MCF 10A (cell line): ENCODE data around the gene S100A4. TPM values are rescaled to one million over a fixed set of nuclear protein-coding genes. Genes with fewer than 3 reads are reported as not detected.

Experiments used
- BruUV-seq: library from RNA; stranded (reverse); fragments of 400-500 nt; replicated peaks from 2 replicates; lab custom pipeline; 2021; lab: Mats Ljungman, UMichigan
- CTCF ChIA-PET: fragments of 300-600 bp; sonication (Branson Sonifier 250); formaldehyde crosslinking; extraction: SDS; loops from one replicate; lab custom pipeline; 2021; ENCODE audit warnings: antibody characterized with exemption, inconsistent platforms; lab: Yijun Ruan, JAX
- POLR2A ChIA-PET: fragments of 300-600, 350-650 bp; sonication (Branson Sonifier 250); formaldehyde crosslinking; extraction: SDS; loops from one replicate; lab custom pipeline; 2020; ENCODE audit warnings: antibody characterized with exemption, inconsistent platforms; lab: Yijun Ruan, JAX
- DNase-seq: peaks from one replicate; pipeline ENCODE4 v3.0.0-alpha.2; 2018; ENCODE audit not compliant: unreplicated experiment
- H3K27ac Mint-ChIP-seq: one replicate; pipeline ENCODE4 v1.8.0; 2022; ENCODE audit warnings: mild to moderate bottlenecking, low read depth, mixed read lengths; ENCODE audit not compliant: unreplicated experiment
- H3K27me3 Mint-ChIP-seq: one replicate; pipeline ENCODE4 v1.8.0; 2022; ENCODE audit warnings: mixed read lengths; ENCODE audit not compliant: insufficient read depth, unreplicated experiment
- H3K36me3 Mint-ChIP-seq: one replicate; pipeline ENCODE4 v1.8.0; 2022; ENCODE audit warnings: mild to moderate bottlenecking, moderate library complexity, mixed read lengths; ENCODE audit not compliant: insufficient read depth, unreplicated experiment
- H3K4me1 Mint-ChIP-seq: one replicate; pipeline ENCODE4 v1.8.0; 2022; ENCODE audit warnings: mixed read lengths; ENCODE audit not compliant: insufficient read depth, unreplicated experiment
- H3K4me3 Mint-ChIP-seq: one replicate; pipeline ENCODE4 v1.8.0; 2022; ENCODE audit warnings: mild to moderate bottlenecking, moderate library complexity, mixed read lengths; ENCODE audit not compliant: unreplicated experiment
- H3K9me3 Mint-ChIP-seq: one replicate; pipeline ENCODE4 v1.8.0; 2022; ENCODE audit warnings: mixed read lengths; ENCODE audit not compliant: unreplicated experiment
- intact Hi-C: fragments of 100-400 bp; cut with micrococcal nuclease; formaldehyde crosslinking; loops from 2 replicates; pipeline ENCODE4 v1.14.1; 2022
- total RNA-seq: library from RNA; stranded (reverse); gene quantifications from 2 replicates; pipeline ENCODE4 v1.2.3, GENCODE V29; 2022
- TF ChIP-seq, protein P1 (sequence below): fragments of 200-600 bp; IDR thresholded peaks from one replicate; pipeline ENCODE4 v1.8.0; 2022; ENCODE audit warnings: antibody characterized with exemption, mild to moderate bottlenecking; ENCODE audit not compliant: unreplicated experiment

The S100A4 gene
- total RNA-seq, 1 experiment from 2014 or later, result 60.7 TPM

DNA sequence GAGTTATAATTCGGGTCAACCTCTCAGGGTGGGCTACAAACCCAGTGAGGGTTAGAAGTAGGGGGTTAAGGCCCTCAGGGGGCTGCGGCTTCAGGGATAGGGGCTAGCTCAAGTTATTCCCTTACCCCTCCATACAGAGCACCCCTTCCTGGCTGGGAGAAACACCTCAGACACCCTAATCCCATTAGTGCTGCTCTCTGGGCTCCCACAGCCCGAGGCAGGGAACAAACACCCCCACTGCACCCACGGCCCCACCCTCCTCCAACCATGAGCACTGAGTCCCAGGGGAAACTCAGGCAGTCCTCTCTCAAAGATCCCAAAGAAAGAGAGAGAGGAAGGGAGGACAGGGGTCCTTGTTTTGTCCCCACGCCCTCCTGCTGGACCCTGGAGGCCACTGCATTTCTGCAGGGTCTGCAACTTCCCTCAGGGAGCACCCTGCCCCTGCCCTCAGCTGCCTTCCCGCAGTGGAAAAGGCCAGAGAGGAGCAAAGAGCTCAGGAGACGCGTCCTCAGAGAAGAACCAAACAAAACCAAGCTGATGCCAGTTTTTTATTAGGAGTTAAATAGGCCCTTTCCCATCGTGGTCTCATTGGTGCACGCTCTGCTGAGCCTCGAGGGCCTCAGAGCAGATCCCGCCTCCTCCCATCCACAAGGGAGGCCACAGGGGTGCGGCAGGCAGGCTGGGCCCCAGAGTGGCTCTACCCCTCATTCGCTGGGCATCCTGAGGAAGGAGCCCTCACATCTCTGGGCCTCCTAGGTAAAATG is 1.4 kb upstream of the S100A4 start:
- Mint-ChIP-seq H3K27me3 (no peaks in the 10 kb centered on the region), H3K27ac (peak overlapping the region; percentile 92), H3K4me3 (no peak overlapping the region), H3K9me3 (no peaks in the 10 kb centered on the region), H3K36me3 (peaks cover 19% of the 10 kb centered on the region), H3K4me1 (peaks cover 73% of the 10 kb centered on the region)
- intact Hi-C loops, result no loop called here
- TF ChIP-seq, protein P1, sequence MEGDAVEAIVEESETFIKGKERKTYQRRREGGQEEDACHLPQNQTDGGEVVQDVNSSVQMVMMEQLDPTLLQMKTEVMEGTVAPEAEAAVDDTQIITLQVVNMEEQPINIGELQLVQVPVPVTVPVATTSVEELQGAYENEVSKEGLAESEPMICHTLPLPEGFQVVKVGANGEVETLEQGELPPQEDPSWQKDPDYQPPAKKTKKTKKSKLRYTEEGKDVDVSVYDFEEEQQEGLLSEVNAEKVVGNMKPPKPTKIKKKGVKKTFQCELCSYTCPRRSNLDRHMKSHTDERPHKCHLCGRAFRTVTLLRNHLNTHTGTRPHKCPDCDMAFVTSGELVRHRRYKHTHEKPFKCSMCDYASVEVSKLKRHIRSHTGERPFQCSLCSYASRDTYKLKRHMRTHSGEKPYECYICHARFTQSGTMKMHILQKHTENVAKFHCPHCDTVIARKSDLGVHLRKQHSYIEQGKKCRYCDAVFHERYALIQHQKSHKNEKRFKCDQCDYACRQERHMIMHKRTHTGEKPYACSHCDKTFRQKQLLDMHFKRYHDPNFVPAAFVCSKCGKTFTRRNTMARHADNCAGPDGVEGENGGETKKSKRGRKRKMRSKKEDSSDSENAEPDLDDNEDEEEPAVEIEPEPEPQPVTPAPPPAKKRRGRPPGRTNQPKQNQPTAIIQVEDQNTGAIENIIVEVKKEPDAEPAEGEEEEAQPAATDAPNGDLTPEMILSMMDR, result no peak
- BruUV-seq, result no TSS peak
- ChIA-PET POLR2A (interaction anchor here (1.2 to 36.1 kb wide), 5 partner anchors 8 to 33 kb away, joined by 3 to 2106 read pairs (median 41); partner anchors contain the start of genes S100A2, S100A3, S100A4 and S100A5), CTCF (interaction anchor here (0.6 to 13.1 kb wide), 6 partner anchors 13 to 26 kb away, joined by 3 to 146 read pairs (median 4); partner anchors contain the start of gene S100A6)
- no peak for DNase-seq

DNA sequence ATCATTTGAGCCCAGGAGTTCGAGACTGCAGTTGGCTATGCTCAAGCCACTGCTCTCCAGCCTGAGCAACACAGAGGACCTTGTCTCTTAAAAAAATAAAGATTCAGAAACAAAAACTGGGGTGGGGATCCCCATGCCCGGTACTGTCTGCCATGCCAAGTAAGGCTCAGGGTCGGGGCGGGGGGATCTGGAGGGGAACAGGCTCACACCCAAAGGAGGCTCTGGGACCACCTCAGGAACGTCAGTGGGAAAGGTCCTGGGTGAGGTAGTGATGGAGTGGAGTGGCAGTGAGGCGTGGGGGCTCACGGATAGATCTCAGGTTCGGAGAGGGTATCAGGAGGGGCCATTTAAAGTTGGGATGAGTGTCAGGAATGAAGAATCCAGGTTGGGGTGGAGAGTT is 765 bp upstream of the S100A4 start:
- Mint-ChIP-seq H3K27ac (peak overlapping the region; percentile 92), H3K4me3 (no peak overlapping the region), H3K27me3 (no peaks in the 10 kb centered on the region), H3K36me3 (peaks cover 13% of the 10 kb centered on the region), H3K4me1 (peaks cover 79% of the 10 kb centered on the region), H3K9me3 (no peaks in the 10 kb centered on the region)
- intact Hi-C loops, result no loop called here
- no peak for DNase-seq
- TF ChIP-seq, protein P1, result no peak
- BruUV-seq, result no TSS peak
- ChIA-PET POLR2A (interaction anchor here (1.2 to 36.1 kb wide), 7 partner anchors 8 to 444 kb away, joined by 3 to 2106 read pairs (median 4); partner anchors contain the start of genes ILF2, RPS27, S100A2 and S100A3), CTCF (interaction anchor here (0.6 to 13.1 kb wide), 7 partner anchors 11 to 35 kb away, joined by 3 to 146 read pairs (median 10); partner anchors contain the start of gene S100A6)

DNA sequence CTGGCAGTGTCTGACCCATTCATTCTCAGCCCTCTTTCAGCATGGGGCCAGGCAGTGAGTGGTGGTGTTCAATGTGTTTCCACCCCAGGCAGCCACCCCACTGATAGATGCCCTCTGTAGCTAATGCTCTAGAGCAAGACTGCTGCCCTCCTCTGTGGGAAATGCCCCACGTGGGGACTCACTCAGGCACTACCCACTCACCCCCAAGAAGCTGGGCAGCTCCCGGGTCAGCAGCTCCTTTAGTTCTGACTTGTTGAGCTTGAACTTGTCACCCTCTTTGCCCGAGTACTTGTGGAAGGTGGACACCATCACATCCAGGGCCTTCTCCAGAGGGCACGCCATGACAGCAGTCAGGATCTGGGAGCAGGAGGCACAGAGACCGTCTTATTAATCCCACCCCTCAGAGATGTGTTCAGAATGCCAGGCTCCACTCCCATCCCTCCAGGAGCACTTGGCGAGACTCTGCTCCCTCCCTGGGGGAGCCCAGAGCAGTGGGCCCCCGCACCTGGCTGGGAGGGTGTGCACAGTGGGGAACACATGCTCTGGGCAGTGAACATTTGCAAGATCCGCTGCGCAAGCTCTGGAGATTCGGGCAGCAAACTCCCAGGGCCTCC is 1.0 kb downstream of the S100A4 start:
- ChIA-PET POLR2A (interaction anchor here (0.7 to 36.1 kb wide), 20 partner anchors 8 to 441 kb away, joined by 3 to 2106 read pairs (median 4); partner anchors contain the start of genes CHTOP, CREB3L4, ILF2 and JTB), CTCF (interaction anchor here (0.6 to 13.1 kb wide), 17 partner anchors 9 to 1584 kb away, joined by 3 to 146 read pairs (median 4); partner anchors contain the start of genes INTS3 and S100A6)
- Mint-ChIP-seq H3K4me1 (peaks cover 89% of the 10 kb centered on the region), H3K4me3 (peak overlapping the region; percentile 72), H3K27ac (peak overlapping the region; percentile 92), H3K9me3 (no peaks in the 10 kb centered on the region), H3K27me3 (no peaks in the 10 kb centered on the region), H3K36me3 (peaks cover 11% of the 10 kb centered on the region)
- intact Hi-C loops, result loop anchor here (1.0 kb wide), 1 partner anchor 10 kb away; no protein-coding TSS in a partner anchor
- DNase-seq, result no peak
- TF ChIP-seq, protein P1, result no peak
- BruUV-seq, result no TSS peak
